Spleen (tissue), 7 donors: ENCODE measurements around the gene OGN.

Source experiments
- POLR2A ChIP-seq, 3 donors: fragments of 450-650 bp; IDR thresholded peaks; one replicate each; pipeline ENCODE4 v1.5.1; 2017; ENCODE audit warnings: antibody characterized with exemption in 3 of 3, mild to moderate bottlenecking in 1 of 3
- POLR2AphosphoS5 ChIP-seq, 3 donors: sonication (generic); formaldehyde crosslinking; IDR thresholded peaks; one replicate each; pipeline ENCODE4 v1.5.1; 2017; ENCODE audit warnings: antibody characterized with exemption in 3 of 3
- TF ChIP-seq, protein P1 (sequence below), 11 experiments: fragments of 200-600 bp in 7 of 11; fragments of 450-650 bp in 4 of 11; sonication (generic) in 4 of 11; IDR thresholded peaks in 8 of 11; conservative IDR thresholded peaks in 3 of 11; 1 replicate in 7 of 11; 2 replicates in 4 of 11; pipeline versions ENCODE4 v1.4.0 to v1.8.0; 2016 to 2021; ENCODE audit warnings: antibody characterized with exemption in 11 of 11, inconsistent platforms in 4 of 11, mild to moderate bottlenecking in 1 of 11
- donor health status: DM: no; HTN: no; CAD: no; lungs with moderate emphysema.
- donor health status: DM: no; HTN: no; CAD: no.
- donor health status: DM: no; HTN: no; CAD: no.

DNA sequence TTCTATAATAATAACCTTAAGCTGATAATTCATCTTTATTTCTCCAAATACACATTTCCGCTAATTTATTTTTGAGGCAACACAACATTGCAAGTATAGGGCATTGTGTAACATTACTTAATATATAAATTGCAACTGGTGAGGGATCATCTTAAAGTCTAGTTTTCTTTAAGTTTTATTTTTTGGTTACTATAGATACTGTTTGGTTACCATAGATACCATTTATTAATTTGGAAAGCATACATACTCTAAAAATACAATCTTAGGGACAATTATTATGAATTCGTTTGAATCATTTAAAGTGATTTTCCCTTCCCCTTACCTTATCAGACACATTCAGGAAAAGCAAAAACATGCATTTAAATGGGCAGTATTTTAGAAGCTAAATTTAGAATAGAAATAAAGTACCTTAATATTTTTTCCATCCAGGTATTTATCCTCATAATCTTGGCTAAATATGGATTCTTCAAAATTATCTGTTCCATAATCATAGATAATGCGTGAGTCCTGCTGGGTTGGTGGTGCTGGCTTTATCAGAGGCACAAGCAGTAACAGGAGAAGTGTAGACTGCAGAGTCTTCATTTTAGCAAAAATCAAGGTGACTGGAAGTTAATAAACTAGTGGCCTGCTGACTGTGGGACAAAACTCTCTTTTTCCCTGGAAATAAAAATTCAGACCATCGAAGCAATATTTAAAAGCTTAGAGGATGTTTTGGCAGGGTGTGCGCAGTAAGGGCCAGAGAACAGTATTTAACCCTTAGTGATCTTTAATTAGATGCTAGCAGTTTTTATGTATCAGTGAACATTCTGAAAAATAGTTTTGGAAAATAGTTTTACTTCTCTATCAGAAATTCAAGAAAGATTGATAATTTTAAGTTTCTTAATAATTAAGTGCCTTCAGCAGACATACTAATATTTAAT lies 1.3 kb downstream of the OGN start:
- TF ChIP-seq, protein P1, sequence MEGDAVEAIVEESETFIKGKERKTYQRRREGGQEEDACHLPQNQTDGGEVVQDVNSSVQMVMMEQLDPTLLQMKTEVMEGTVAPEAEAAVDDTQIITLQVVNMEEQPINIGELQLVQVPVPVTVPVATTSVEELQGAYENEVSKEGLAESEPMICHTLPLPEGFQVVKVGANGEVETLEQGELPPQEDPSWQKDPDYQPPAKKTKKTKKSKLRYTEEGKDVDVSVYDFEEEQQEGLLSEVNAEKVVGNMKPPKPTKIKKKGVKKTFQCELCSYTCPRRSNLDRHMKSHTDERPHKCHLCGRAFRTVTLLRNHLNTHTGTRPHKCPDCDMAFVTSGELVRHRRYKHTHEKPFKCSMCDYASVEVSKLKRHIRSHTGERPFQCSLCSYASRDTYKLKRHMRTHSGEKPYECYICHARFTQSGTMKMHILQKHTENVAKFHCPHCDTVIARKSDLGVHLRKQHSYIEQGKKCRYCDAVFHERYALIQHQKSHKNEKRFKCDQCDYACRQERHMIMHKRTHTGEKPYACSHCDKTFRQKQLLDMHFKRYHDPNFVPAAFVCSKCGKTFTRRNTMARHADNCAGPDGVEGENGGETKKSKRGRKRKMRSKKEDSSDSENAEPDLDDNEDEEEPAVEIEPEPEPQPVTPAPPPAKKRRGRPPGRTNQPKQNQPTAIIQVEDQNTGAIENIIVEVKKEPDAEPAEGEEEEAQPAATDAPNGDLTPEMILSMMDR (IDR thresholded peaks at IDR 0.05 in 8 of 11, conservative IDR thresholded peaks at IDR 0.05 in 3 of 11): no peak
- TF ChIP-seq POLR2A (IDR thresholded peaks at IDR 0.05) (no peak), POLR2AphosphoS5 (IDR thresholded peaks at IDR 0.05) (no peak)
